PC-9 (cell line): ENCODE measurements around the gene DNTT.

Experiments
- EZH2 ChIP-seq: fragments of 200-600 bp; sonication (generic); IDR thresholded peaks from 2 replicates; pipeline ENCODE4 v1.8.0; 2017; ENCODE audit warnings: antibody characterized with exemption, low read depth
- TF ChIP-seq, protein P1 (sequence below): fragments of 200-600 bp; sonication (generic); conservative IDR thresholded peaks from 2 replicates; pipeline ENCODE4 v1.6.1; 2017; ENCODE audit warnings: mixed run types, antibody characterized with exemption, mild to moderate bottlenecking, moderate library complexity

DNA sequence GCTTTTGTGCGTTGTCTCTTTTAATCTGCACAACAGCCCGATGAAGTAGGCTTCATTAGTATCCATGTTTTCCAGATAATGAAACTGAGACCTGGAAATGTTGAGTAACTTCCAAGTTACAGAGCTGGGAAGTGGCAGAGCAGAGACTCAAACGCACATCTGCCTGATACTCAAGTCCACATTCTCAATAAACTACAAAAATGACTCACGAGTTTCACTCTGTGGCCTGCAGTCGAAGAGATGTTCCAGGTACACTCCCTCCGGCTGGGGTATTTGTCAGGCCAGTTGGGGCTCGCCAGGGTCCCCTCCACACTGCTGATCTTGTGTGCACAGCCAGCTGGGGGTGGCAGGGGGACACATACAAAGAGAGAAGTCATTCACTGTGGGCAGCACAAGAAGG lies 72.2 kb downstream of the DNTT start:
- TF ChIP-seq, protein P1, sequence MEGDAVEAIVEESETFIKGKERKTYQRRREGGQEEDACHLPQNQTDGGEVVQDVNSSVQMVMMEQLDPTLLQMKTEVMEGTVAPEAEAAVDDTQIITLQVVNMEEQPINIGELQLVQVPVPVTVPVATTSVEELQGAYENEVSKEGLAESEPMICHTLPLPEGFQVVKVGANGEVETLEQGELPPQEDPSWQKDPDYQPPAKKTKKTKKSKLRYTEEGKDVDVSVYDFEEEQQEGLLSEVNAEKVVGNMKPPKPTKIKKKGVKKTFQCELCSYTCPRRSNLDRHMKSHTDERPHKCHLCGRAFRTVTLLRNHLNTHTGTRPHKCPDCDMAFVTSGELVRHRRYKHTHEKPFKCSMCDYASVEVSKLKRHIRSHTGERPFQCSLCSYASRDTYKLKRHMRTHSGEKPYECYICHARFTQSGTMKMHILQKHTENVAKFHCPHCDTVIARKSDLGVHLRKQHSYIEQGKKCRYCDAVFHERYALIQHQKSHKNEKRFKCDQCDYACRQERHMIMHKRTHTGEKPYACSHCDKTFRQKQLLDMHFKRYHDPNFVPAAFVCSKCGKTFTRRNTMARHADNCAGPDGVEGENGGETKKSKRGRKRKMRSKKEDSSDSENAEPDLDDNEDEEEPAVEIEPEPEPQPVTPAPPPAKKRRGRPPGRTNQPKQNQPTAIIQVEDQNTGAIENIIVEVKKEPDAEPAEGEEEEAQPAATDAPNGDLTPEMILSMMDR = no peak
- TF ChIP-seq EZH2 = no peak
